Peyer's patch (tissue), 4 donors: ENCODE results near the gene PRXL2B.

Source experiments
- POLR2A ChIP-seq, 2 donors: fragments of 450-650 bp; IDR thresholded peaks; one replicate each; pipeline ENCODE4 v1.5.1; 2017; ENCODE audit warnings: antibody characterized with exemption in 2 of 2, mild to moderate bottlenecking in 2 of 2, moderate library complexity in 2 of 2
- TF ChIP-seq, protein P1 (sequence below), 6 experiments: fragments of 450-650 bp in 4 of 6; fragments of 200-600 bp in 2 of 6; sonication (generic) in 1 of 6; IDR thresholded peaks; one replicate each; pipeline ENCODE4 v1.5.1; 2017 to 2019; ENCODE audit warnings: antibody characterized with exemption in 6 of 6, mild to moderate bottlenecking in 3 of 6, moderate library complexity in 1 of 6

DNA sequence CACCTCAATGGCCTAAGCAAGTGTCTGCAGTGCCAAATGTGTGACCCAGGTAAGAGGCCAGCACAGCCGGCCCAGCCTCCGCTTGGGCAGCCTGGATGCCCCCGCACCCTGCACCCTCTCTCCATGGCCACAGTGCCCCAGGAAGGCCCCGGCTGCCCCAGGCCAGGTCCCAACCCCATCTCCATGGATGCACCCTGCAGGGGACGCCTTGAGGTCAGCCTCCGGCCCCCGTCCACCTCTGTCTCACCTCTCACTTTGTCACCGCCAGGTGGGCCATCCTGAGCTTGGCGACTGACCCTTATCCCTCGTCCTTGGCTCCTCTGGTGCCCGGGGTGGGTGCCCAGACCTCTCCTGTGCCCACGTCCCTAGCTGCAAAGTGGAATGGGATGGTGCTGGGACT, 28.2 kb upstream of the PRXL2B start:
- TF ChIP-seq, protein P1, sequence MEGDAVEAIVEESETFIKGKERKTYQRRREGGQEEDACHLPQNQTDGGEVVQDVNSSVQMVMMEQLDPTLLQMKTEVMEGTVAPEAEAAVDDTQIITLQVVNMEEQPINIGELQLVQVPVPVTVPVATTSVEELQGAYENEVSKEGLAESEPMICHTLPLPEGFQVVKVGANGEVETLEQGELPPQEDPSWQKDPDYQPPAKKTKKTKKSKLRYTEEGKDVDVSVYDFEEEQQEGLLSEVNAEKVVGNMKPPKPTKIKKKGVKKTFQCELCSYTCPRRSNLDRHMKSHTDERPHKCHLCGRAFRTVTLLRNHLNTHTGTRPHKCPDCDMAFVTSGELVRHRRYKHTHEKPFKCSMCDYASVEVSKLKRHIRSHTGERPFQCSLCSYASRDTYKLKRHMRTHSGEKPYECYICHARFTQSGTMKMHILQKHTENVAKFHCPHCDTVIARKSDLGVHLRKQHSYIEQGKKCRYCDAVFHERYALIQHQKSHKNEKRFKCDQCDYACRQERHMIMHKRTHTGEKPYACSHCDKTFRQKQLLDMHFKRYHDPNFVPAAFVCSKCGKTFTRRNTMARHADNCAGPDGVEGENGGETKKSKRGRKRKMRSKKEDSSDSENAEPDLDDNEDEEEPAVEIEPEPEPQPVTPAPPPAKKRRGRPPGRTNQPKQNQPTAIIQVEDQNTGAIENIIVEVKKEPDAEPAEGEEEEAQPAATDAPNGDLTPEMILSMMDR (IDR thresholded peaks at IDR 0.05) = no peak
- no peak for TF ChIP-seq POLR2A (IDR thresholded peaks at IDR 0.05)
